Measurements from ENCODE around the gene SNX32.

The SNX32 gene

GRCh38 chr11:65873318-65874156 is 39.8 kb downstream of the SNX32 start (continued):
- TF ChIP-seq SP3 (tag by site-specific recombination; IDR thresholded peaks at IDR 0.05) (peak; percentile 98), ZNF114 (tag by site-specific recombination; IDR thresholded peaks at IDR 0.05) (no peak)

DNA sequence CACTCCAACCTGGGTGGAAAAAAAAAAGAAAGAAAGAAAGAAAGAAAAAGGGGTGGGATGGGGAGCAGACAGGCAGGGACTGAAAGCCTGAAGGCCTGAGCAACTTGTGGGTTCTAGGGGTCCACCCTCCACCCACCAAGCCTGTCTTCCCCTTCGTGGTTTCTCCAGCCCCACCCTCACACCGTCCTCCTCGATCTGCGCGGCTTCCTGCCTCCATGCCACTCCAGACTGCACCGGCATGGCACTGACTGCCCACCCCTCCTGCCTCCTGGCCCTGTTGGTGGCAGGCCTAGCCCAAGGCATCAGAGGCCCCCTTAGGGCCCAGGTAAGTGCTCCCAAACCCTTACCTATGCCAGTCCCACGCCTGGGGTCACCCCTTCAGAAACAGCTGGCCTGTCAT is 45.9 kb downstream of the SNX32 start, which contains the start of gene CTSW:
Gene CTSW (plus strand): TSS at position 221 of the 400 bp plus-strand sequence. CDS start 18 bp downstream, at position 239.
- Histone ChIP-seq H3K4me1 (ENCODE audit: control insufficient read depth, insufficient read depth, low read length) (no peaks in the 10 kb centered on the region), H3K27ac (ENCODE audit: extremely low read depth, low read depth, low read length) (no peak within 1 kb of the TSS), H3K9me3 (ENCODE audit: control insufficient read depth, insufficient read depth, low read depth, low read length) (no peaks in the 10 kb centered on the region), H3K36me3 (ENCODE audit: control insufficient read depth in 2 of 2, insufficient read depth in 1 of 2, low read length in 2 of 2) (peaks cover 0 to 28% of the 10 kb centered on the region in 2 experiments; a peak in 1 of 3 replicates), H3K4me3 (ENCODE audit: low read depth, low read length) (no peak within 1 kb of the TSS)
- ChIA-PET POLR2A (interaction anchor here (1.6 to 1.7 kb wide), 2 partner anchors 9 to 11 kb away, joined by 6 to 7 read pairs; partner anchors contain the start of gene FIBP), CTCF (interaction anchor here (1.4 to 1.7 kb wide), 2 partner anchors 9 to 168 kb away, joined by 4 to 6 read pairs; partner anchors contain the start of genes FIBP and KAT5)
- TF ChIP-seq ZNF792 (tag by site-specific recombination; IDR thresholded peaks at IDR 0.05), result no peak
- TF ChIP-seq BCL11B (tag by site-specific recombination; IDR thresholded peaks at IDR 0.05; ENCODE audit: low read depth), result no peak
- no peak for TF ChIP-seq ZNF600 (tag by site-specific recombination; IDR thresholded peaks at IDR 0.05)
- TF ChIP-seq, protein P1, sequence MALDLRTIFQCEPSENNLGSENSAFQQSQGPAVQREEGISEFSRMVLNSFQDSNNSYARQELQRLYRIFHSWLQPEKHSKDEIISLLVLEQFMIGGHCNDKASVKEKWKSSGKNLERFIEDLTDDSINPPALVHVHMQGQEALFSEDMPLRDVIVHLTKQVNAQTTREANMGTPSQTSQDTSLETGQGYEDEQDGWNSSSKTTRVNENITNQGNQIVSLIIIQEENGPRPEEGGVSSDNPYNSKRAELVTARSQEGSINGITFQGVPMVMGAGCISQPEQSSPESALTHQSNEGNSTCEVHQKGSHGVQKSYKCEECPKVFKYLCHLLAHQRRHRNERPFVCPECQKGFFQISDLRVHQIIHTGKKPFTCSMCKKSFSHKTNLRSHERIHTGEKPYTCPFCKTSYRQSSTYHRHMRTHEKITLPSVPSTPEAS (tag by site-specific recombination; IDR thresholded peaks at IDR 0.05), result no peak
- no peak for TF ChIP-seq ZNF19 (tag by site-specific recombination; IDR thresholded peaks at IDR 0.05; ENCODE audit: low read depth)
- TF ChIP-seq MEIS1 (CRISPR knock-in tag; IDR thresholded peaks at IDR 0.05; ENCODE audit: borderline replicate concordance), result no peak
- TF ChIP-seq ZNF169 (tag by site-specific recombination; IDR thresholded peaks at IDR 0.05), result no peak
- TF ChIP-seq TCF7L2 (IDR thresholded peaks at IDR 0.05; ENCODE audit: borderline replicate concordance, low read depth, low read length), result no peak
- TF ChIP-seq, protein P2, sequence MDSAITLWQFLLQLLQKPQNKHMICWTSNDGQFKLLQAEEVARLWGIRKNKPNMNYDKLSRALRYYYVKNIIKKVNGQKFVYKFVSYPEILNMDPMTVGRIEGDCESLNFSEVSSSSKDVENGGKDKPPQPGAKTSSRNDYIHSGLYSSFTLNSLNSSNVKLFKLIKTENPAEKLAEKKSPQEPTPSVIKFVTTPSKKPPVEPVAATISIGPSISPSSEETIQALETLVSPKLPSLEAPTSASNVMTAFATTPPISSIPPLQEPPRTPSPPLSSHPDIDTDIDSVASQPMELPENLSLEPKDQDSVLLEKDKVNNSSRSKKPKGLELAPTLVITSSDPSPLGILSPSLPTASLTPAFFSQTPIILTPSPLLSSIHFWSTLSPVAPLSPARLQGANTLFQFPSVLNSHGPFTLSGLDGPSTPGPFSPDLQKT (IDR thresholded peaks at IDR 0.05; ENCODE audit: borderline replicate concordance, low read depth, low read length), result no peak

DNA sequence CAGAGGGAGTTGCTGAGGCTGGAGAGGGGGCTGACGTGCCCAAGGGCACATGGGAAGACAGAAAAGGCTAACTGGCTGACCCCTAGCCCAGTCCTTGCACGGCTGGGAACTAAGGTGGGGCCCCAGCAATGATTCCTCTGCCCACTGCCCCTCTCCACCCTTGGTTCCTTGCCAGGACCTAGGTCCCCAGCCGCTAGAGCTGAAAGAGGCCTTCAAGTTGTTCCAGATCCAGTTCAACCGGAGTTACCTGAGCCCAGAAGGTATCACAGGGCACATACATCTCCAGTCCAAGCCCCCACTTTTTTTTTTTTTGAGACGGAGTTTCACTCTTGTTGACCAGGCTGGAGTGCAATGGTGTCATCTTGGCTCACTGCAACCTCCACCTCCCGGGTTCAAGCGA is 46.3 kb downstream of the SNX32 start:
- Histone ChIP-seq H3K4me3 (ENCODE audit: low read depth, low read length) (no peak overlapping the region), H3K27ac (ENCODE audit: extremely low read depth, low read depth, low read length) (no peak overlapping the region), H3K4me1 (ENCODE audit: control insufficient read depth, insufficient read depth, low read length) (no peaks in the 10 kb centered on the region), H3K36me3 (ENCODE audit: control insufficient read depth in 2 of 2, insufficient read depth in 1 of 2, low read length in 2 of 2) (peaks cover 0 to 32% of the 10 kb centered on the region in 2 experiments; a peak in 1 of 3 replicates), H3K9me3 (ENCODE audit: control insufficient read depth, insufficient read depth, low read depth, low read length) (no peaks in the 10 kb centered on the region)
- POLR2A ChIA-PET, result interaction anchor here (0.9 to 1.7 kb wide), 4 partner anchors 8 to 19 kb away, joined by 4 to 7 read pairs (median 6); partner anchors contain the start of gene FIBP
- CTCF ChIA-PET, result interaction anchor here (1.4 kb wide), 1 partner anchor 8 kb away, joined by 4 read pairs; the partner anchor contains the start of gene FIBP
- TF ChIP-seq, protein P3, sequence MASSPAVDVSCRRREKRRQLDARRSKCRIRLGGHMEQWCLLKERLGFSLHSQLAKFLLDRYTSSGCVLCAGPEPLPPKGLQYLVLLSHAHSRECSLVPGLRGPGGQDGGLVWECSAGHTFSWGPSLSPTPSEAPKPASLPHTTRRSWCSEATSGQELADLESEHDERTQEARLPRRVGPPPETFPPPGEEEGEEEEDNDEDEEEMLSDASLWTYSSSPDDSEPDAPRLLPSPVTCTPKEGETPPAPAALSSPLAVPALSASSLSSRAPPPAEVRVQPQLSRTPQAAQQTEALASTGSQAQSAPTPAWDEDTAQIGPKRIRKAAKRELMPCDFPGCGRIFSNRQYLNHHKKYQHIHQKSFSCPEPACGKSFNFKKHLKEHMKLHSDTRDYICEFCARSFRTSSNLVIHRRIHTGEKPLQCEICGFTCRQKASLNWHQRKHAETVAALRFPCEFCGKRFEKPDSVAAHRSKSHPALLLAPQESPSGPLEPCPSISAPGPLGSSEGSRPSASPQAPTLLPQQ (tag by site-specific recombination; IDR thresholded peaks at IDR 0.05), result no peak
- TF ChIP-seq ZBTB1 (tag by site-specific recombination; IDR thresholded peaks at IDR 0.05) (no peak), ZNF558 (tag by site-specific recombination; IDR thresholded peaks at IDR 0.05) (no peak), ZNF707 (tag by site-specific recombination; IDR thresholded peaks at IDR 0.05) (no peak), ZXDB (tag by site-specific recombination; IDR thresholded peaks at IDR 0.05) (no peak), ZNF394 (tag by site-specific recombination; IDR thresholded peaks at IDR 0.05; ENCODE audit: borderline replicate concordance) (no peak), ZNF354C (tag by site-specific recombination; IDR thresholded peaks at IDR 0.05; ENCODE audit: borderline replicate concordance, low read depth) (no peak), ZNF654 (tag by site-specific recombination; IDR thresholded peaks at IDR 0.05; ENCODE audit: low read depth) (no peak), ZNF16 (tag by site-specific recombination; IDR thresholded peaks at IDR 0.05; ENCODE audit: low read depth) (no peak), MYNN (tag by site-specific recombination; IDR thresholded peaks at IDR 0.05; ENCODE audit: borderline replicate concordance) (no peak), MEIS1 (CRISPR knock-in tag; IDR thresholded peaks at IDR 0.05; ENCODE audit: borderline replicate concordance) (no peak), ZBTB49 (tag by site-specific recombination; IDR thresholded peaks at IDR 0.05; ENCODE audit: low read depth) (no peak), ZNF335 (tag by site-specific recombination; conservative IDR thresholded peaks at IDR 0.05) (no peak), ZNF501 (tag by site-specific recombination; IDR thresholded peaks at IDR 0.05) (no peak)

Data from HEK293 (cell line).